IMR-90 (cell line): ENCODE results near the gene MEIOB. TPM values are rescaled to one million over a fixed set of nuclear protein-coding genes. Genes with fewer than 3 reads are reported as not detected.

ENCODE experiments used
- ATAC-seq: fragments of 200-7000 bp; cut with Tn5 transposase; 2 replicates; pipeline ENCODE4 v1.9.1; 2020; ENCODE audit warnings: low read depth, mild to moderate bottlenecking, moderate library complexity
- Bru-seq: library from RNA; stranded (reverse); fragments of 400-500 nt; gene quantifications from one replicate; lab custom pipeline; 2021; lab: Mats Ljungman, UMichigan
- BruChase-seq, 2 experiments: library from RNA; stranded (reverse); fragments of 400-500 nt; gene quantifications; one replicate each; lab custom pipeline; 2021; lab: Mats Ljungman, UMichigan
- BruUV-seq: library from RNA; stranded (reverse); fragments of 400-500 nt; replicated peaks from 2 replicates; lab custom pipeline; 2021; lab: Mats Ljungman, UMichigan
- CTCF ChIA-PET: fragments of 300-600 bp; formaldehyde crosslinking; extraction: SDS; loops from one replicate; lab custom pipeline; 2021; ENCODE audit warnings: antibody characterized with exemption; lab: Yijun Ruan, JAX
- POLR2A ChIA-PET: fragments of 300-600 bp; sonication (Branson Sonifier 250); formaldehyde crosslinking; loops from one replicate; lab custom pipeline; 2022; ENCODE audit warnings: antibody characterized with exemption; ENCODE audit not compliant: unreplicated experiment; lab: Charles Lee
- DNase-seq: peaks from one replicate; pipeline ENCODE4 v3.0.0; 2013
- H2AFZ ChIP-seq: replicated peaks from 2 replicates; pipeline ENCODE3; 2013; ENCODE audit warnings: low read length, mild to moderate bottlenecking; ENCODE audit not compliant: poor library complexity
- H2AK5ac ChIP-seq: 2 replicates; pipeline ENCODE4 v1.6.1; 2013; ENCODE audit warnings: low read depth, low read length, inconsistent platforms
- H2AK9ac ChIP-seq: replicated peaks from 2 replicates; pipeline ENCODE3; 2013; ENCODE audit warnings: mild to moderate bottlenecking, low read depth, low read length, moderate library complexity; ENCODE audit not compliant: poor library complexity
- H2BK120ac ChIP-seq: 2 replicates; pipeline ENCODE4 v1.6.1; 2013; ENCODE audit warnings: low read depth, low read length, inconsistent platforms
- H2BK15ac ChIP-seq: 3 replicates; pipeline ENCODE4 v1.6.1; 2013; ENCODE audit warnings: low read depth, low read length, inconsistent platforms
- H2BK20ac ChIP-seq: 2 replicates; pipeline ENCODE4 v1.6.1; 2013; ENCODE audit warnings: low read depth, mild to moderate bottlenecking, inconsistent platforms, low read length, moderate library complexity
- H2BK5ac ChIP-seq: 2 replicates; pipeline ENCODE4 v1.6.1; 2013; ENCODE audit warnings: mild to moderate bottlenecking, low read depth, low read length, inconsistent platforms; ENCODE audit not compliant: poor library complexity, severe bottlenecking
- H3K14ac ChIP-seq: replicated peaks from 2 replicates; pipeline ENCODE4 v1.6.1; 2013; ENCODE audit warnings: low read depth, low read length, inconsistent platforms
- H3K18ac ChIP-seq: 2 replicates; pipeline ENCODE4 v1.6.1; 2013; ENCODE audit warnings: low read depth, low read length, control low read depth
- H3K23ac ChIP-seq: 2 replicates; pipeline ENCODE4 v1.6.1; 2013; ENCODE audit warnings: low read depth, low read length, inconsistent platforms
- H3K27ac ChIP-seq: 2 replicates; pipeline ENCODE4 v1.5.1; 2013; ENCODE audit warnings: mild to moderate bottlenecking, control low read depth, low read length; ENCODE audit not compliant: insufficient read depth
- H3K27me3 ChIP-seq: 2 replicates; pipeline ENCODE4 v1.6.1; 2013; ENCODE audit warnings: low read length; ENCODE audit not compliant: control insufficient read depth, insufficient read depth
- H3K36me3 ChIP-seq: 2 replicates; pipeline ENCODE4 v1.6.1; 2013; ENCODE audit warnings: low read length, mixed read lengths; ENCODE audit not compliant: control insufficient read depth, insufficient read depth
- H3K4ac ChIP-seq: 2 replicates; pipeline ENCODE4 v1.6.1; 2013; ENCODE audit warnings: low read depth, low read length, inconsistent platforms
- H3K4me1 ChIP-seq: 2 replicates; pipeline ENCODE4 v1.6.1; 2013; ENCODE audit warnings: low read length, mixed read lengths; ENCODE audit not compliant: control insufficient read depth, insufficient read depth
- H3K4me2 ChIP-seq: 2 replicates; pipeline ENCODE4 v1.6.1; 2013; ENCODE audit warnings: low read depth, mild to moderate bottlenecking, control low read depth, low read length, moderate library complexity
- H3K4me3 ChIP-seq: 2 replicates; pipeline ENCODE4 v1.5.1; 2013; ENCODE audit warnings: low read depth, mild to moderate bottlenecking, control low read depth, low read length, moderate library complexity; ENCODE audit not compliant: insufficient read depth
- H3K56ac ChIP-seq: 2 replicates; pipeline ENCODE4 v1.6.1; 2013; ENCODE audit warnings: low read length, inconsistent platforms; ENCODE audit not compliant: insufficient read depth; ENCODE audit errors: extremely low read depth
- H3K79me1 ChIP-seq, 2 experiments: 2 replicates each; pipeline ENCODE4 v1.6.1; 2013; ENCODE audit warnings: low read length in 2 of 2, inconsistent platforms in 1 of 2, low read depth in 1 of 2
- H3K9ac ChIP-seq: 2 replicates; pipeline ENCODE4 v1.6.1; 2013; ENCODE audit warnings: low read depth, low read length, control low read depth
- H3K9me1 ChIP-seq: 2 replicates; pipeline ENCODE4 v1.6.1; 2013; ENCODE audit warnings: low read length, inconsistent platforms; ENCODE audit not compliant: insufficient read depth
- H3K9me3 ChIP-seq: 2 replicates; pipeline ENCODE4 v1.6.1; 2013; ENCODE audit warnings: low read length; ENCODE audit not compliant: control insufficient read depth, insufficient read depth
- H4K20me1 ChIP-seq: 2 replicates; pipeline ENCODE4 v1.6.1; 2013; ENCODE audit warnings: low read length, inconsistent platforms; ENCODE audit not compliant: insufficient read depth
- H4K5ac ChIP-seq: 2 replicates; pipeline ENCODE4 v1.6.1; 2013; ENCODE audit warnings: mild to moderate bottlenecking, low read depth, low read length, control low read depth
- H4K8ac ChIP-seq, 2 experiments: 2 replicates each; pipeline ENCODE4 v1.6.1; 2013; ENCODE audit warnings: low read depth in 2 of 2, low read length in 2 of 2, control low read depth in 1 of 2, inconsistent platforms in 1 of 2
- H4K91ac ChIP-seq: 2 replicates; pipeline ENCODE4 v1.6.1; 2013; ENCODE audit warnings: low read depth, low read length, inconsistent platforms; ENCODE audit not compliant: insufficient read depth
- BHLHE40 ChIP-seq: fragments of 150-350 bp; IDR thresholded peaks from 2 replicates; pipeline ENCODE4 v1.6.1; 2016; ENCODE audit warnings: mild to moderate bottlenecking, low read depth, low read length
- CEBPB ChIP-seq: IDR thresholded peaks from 2 replicates; pipeline ENCODE4 v1.6.1; 2012; ENCODE audit warnings: low read depth, low read length, improper control_type of control experiment
- CHD1 ChIP-seq: IDR thresholded peaks from 2 replicates; pipeline ENCODE4 v1.6.1; 2012; ENCODE audit warnings: low read depth, low read length, improper control_type of control experiment
- CTCF ChIP-seq: conservative IDR thresholded peaks from 2 replicates; pipeline ENCODE4 v1.5.1; 2012; ENCODE audit warnings: mild to moderate bottlenecking, low read depth, low read length, improper control_type of control experiment
- MAFK ChIP-seq: IDR thresholded peaks from 2 replicates; pipeline ENCODE4 v1.6.1; 2012; ENCODE audit warnings: low read depth, low read length, improper control_type of control experiment
- MAZ ChIP-seq: IDR thresholded peaks from 2 replicates; pipeline ENCODE4 v1.6.1; 2012; ENCODE audit warnings: low read depth, mild to moderate bottlenecking, low read length, improper control_type of control experiment, moderate library complexity, borderline replicate concordance
- MXI1 ChIP-seq: IDR thresholded peaks from 2 replicates; pipeline ENCODE4 v1.6.1; 2012; ENCODE audit warnings: low read depth, mild to moderate bottlenecking, low read length, moderate library complexity, borderline replicate concordance
- NFE2L2 ChIP-seq: fragments of 150-350 bp; IDR thresholded peaks from 2 replicates; pipeline ENCODE4 v1.6.1; 2016; ENCODE audit warnings: low read depth, mild to moderate bottlenecking, low read length
- POLR2A ChIP-seq: IDR thresholded peaks from 2 replicates; pipeline ENCODE4 v1.6.1; 2012; ENCODE audit warnings: mild to moderate bottlenecking, low read depth, low read length
- RAD21 ChIP-seq: IDR thresholded peaks from 2 replicates; pipeline ENCODE4 v1.6.1; 2012; ENCODE audit warnings: low read length, improper control_type of control experiment
- RCOR1 ChIP-seq: IDR thresholded peaks from 2 replicates; pipeline ENCODE4 v1.6.1; 2012; ENCODE audit warnings: mild to moderate bottlenecking, low read length, improper control_type of control experiment; ENCODE audit not compliant: insufficient replicate concordance
- RFX5 ChIP-seq: IDR thresholded peaks from 2 replicates; pipeline ENCODE4 v1.8.0; 2012; ENCODE audit warnings: low read depth, mild to moderate bottlenecking, low read length, moderate library complexity
- USF2 ChIP-seq: fragments of 150-350 bp; IDR thresholded peaks from 2 replicates; pipeline ENCODE4 v1.6.1; 2017; ENCODE audit warnings: mild to moderate bottlenecking, antibody characterized with exemption, low read length, low read depth
- WGBS, 2 experiments: methylation state at CpG; one replicate each; pipeline versions ENCODE4 v1.1.5 to v1.1.7; 2013; ENCODE audit warnings: missing lambda C conversion rate in 2 of 2; ENCODE audit not compliant: insufficient read length in 1 of 2; ENCODE audit errors: extremely low coverage in 2 of 2; 5-methylcytosine and 5-hydroxymethylcytosine counted together
- dilution Hi-C: fragments of 300-500 bp; cut with HindIII; formaldehyde crosslinking; loops from one replicate; pipeline ENCODE4 v1.14.3; 2018; ENCODE audit warnings: low sequenced_read_pairs; ENCODE audit not compliant: unreplicated experiment
- in situ Hi-C: fragments of 300-500 bp; cut with MboI; formaldehyde crosslinking; loops from 3 replicates; pipeline ENCODE4 v1.14.3; 2019; ENCODE audit warnings: low sequenced_read_pairs, inconsistent platforms, mixed read lengths
- intact Hi-C: fragments of 100-400 bp; cut with micrococcal nuclease; formaldehyde crosslinking; loops from 2 replicates; pipeline ENCODE4 v1.10.0; 2022
- long read RNA-seq: library from polyadenylated mRNA; unstranded; transcript quantifications from one replicate; pipeline ENCODE4 v2.0.0, GENCODE V29; 2021; ENCODE audit not compliant: unreplicated experiment
- polyA plus RNA-seq, 3 experiments: library from polyadenylated mRNA; depleted of rRNA; stranded (reverse); fragments of >200 nt; gene quantifications; 2 replicates each; pipeline ENCODE4 v1.2.3, GENCODE V29; 2012; ENCODE audit warnings: low replicate concordance in 1 of 3
- total RNA-seq: library from RNA; depleted of rRNA; stranded (reverse); fragments of >200 nt; gene quantifications from 2 replicates; pipeline ENCODE4 v1.2.3, GENCODE V29; 2012; rRNA removed
- TF ChIP-seq, protein P1 (sequence below): fragments of 150-350 bp; IDR thresholded peaks from 2 replicates; pipeline ENCODE4 v1.6.1; 2016; ENCODE audit warnings: low read depth, mild to moderate bottlenecking, low read length, moderate library complexity, borderline replicate concordance

MEIOB gene
- under 0.01 TPM in 1 of 2 replicates, not detected in the other for total RNA-seq
- 0.14 TPM in 1 of 2 replicates, not detected in the other for polyA plus RNA-seq (2012; rRNA removed)
- polyA plus RNA-seq (2012; cell fraction: cytosol; rRNA removed), result 0.04 TPM in 1 of 2 replicates, not detected in the other
- polyA plus RNA-seq (2012; cell fraction: nucleus; rRNA removed; ENCODE audit: low replicate concordance), result 0.19 TPM in 1 of 2 replicates, not detected in the other
- not detected for Bru-seq, nascent RNA
- BruChase-seq, experiment 1, labeled RNA remaining after a 6-hour chase, result percentile 1 among the genes with signal in this experiment
- not detected for BruChase-seq, experiment 2, labeled RNA remaining after a 2-hour chase
- long read RNA-seq, result 0 reads

GRCh38 chr16:1871974-1872635 lies at the start of gene MEIOB:
TSS of gene MEIOB (minus strand) at chr16:1872164. CDS start at chr16:1868175, 3,989 bp downstream.
- Histone ChIP-seq H3K27ac (no peak within 1 kb of the TSS), H3K14ac (no peak within 1 kb of the TSS), H3K9ac (no peak within 1 kb of the TSS), H2BK120ac (no peak within 1 kb of the TSS), H3K79me1 (no peaks in the 10 kb centered on the region), H3K23ac (no peak within 1 kb of the TSS), H4K20me1 (0 out of 2 replicates have a peak, but pooled peaks cover 4% of the 10 kb centered on the region), H3K56ac (no peak within 1 kb of the TSS), H3K9me3 (no peaks in the 10 kb centered on the region), H3K9me1 (no peaks in the 10 kb centered on the region), H3K4me3 (peak within 1 kb of the TSS; percentile 12; the same call in 1 of the 2 replicates), H2BK20ac (no peak within 1 kb of the TSS), H2AFZ (peak within 1 kb of the TSS; percentile 75), H4K5ac (no peak within 1 kb of the TSS), H2BK5ac (no peak within 1 kb of the TSS), H4K8ac (no peak within 1 kb of the TSS), H2BK15ac (no peak within 1 kb of the TSS), H3K36me3 (no peaks in the 10 kb centered on the region), H4K91ac (no peak within 1 kb of the TSS), H3K4me2 (peak within 1 kb of the TSS; percentile 56), H3K18ac (no peak within 1 kb of the TSS), H3K27me3 (peaks cover 19% of the 10 kb centered on the region), H3K4me1 (peaks cover 2% of the 10 kb centered on the region; the same call in 1 of the 2 replicates), H3K4ac (no peak within 1 kb of the TSS), H2AK5ac (no peak within 1 kb of the TSS), H2AK9ac (no peak within 1 kb of the TSS)
- intact Hi-C loops, result no loop called here
- dilution Hi-C loops, result no loop called here
- DNase-seq (no peak), ATAC-seq (peak; percentile 90)
- BruUV-seq, result no TSS peak
- WGBS, 2 experiments, result 12% methylated on average over 10 of the region's 68 CpGs; no CpG with 5 or more reads in 1 of the 2 experiments
- in situ Hi-C loops, result no loop called here
- ChIA-PET POLR2A (no interaction called here), CTCF (no interaction called here)
- TF ChIP-seq CTCF (no peak), USF2 (no peak), MAZ (no peak), BHLHE40 (no peak), RAD21 (no peak), CEBPB (no peak), POLR2A (no peak), CHD1 (no peak), MXI1 (no peak), NFE2L2 (no peak), MAFK (no peak), RCOR1 (no peak), RFX5 (no peak)
- TF ChIP-seq, protein P1, sequence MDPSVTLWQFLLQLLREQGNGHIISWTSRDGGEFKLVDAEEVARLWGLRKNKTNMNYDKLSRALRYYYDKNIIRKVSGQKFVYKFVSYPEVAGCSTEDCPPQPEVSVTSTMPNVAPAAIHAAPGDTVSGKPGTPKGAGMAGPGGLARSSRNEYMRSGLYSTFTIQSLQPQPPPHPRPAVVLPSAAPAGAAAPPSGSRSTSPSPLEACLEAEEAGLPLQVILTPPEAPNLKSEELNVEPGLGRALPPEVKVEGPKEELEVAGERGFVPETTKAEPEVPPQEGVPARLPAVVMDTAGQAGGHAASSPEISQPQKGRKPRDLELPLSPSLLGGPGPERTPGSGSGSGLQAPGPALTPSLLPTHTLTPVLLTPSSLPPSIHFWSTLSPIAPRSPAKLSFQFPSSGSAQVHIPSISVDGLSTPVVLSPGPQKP, result no peak
